B cell (primary cell): Measurements from ENCODE around the gene PHRF1. TPM values are rescaled to one million over a fixed set of nuclear protein-coding genes. Genes with fewer than 3 reads are reported as not detected.
A peak's percentile ranks its signal among the peaks of the same experiment; 100 is the strongest.

Experiments
- ATAC-seq: fragments of 200-7000 bp; cut with Tn5 transposase; one replicate; pipeline ENCODE4 v1.10.0; 2021; ENCODE audit warnings: low read depth, mild to moderate bottlenecking, moderate number of reproducible peaks, moderate library complexity
- CTCF ChIA-PET: fragments of 350-600 bp; sonication (Branson Sonifier 250); formaldehyde crosslinking; loops from one replicate; lab custom pipeline; 2021; ENCODE audit warnings: antibody characterized with exemption, inconsistent platforms; lab: Charles Lee
- POLR2A ChIA-PET: fragments of 350-600 bp; sonication (Branson Sonifier 250); formaldehyde crosslinking; loops from one replicate; lab custom pipeline; 2021; ENCODE audit warnings: antibody characterized with exemption; lab: Charles Lee
- DNase-seq: peaks from one replicate; pipeline ENCODE4 v3.0.0; 2013
- H2AFZ ChIP-seq: 2 replicates; pipeline ENCODE4 v1.6.1; 2012; ENCODE audit warnings: mild to moderate bottlenecking, low read depth, low read length; ENCODE audit not compliant: insufficient read depth, poor library complexity, severe bottlenecking
- H3K27ac ChIP-seq, 2 donors: 1 replicate in 1 of 2; 2 replicates in 1 of 2; pipeline ENCODE4 v1.5.1; 2012 to 2013; ENCODE audit warnings: low read length in 2 of 2, mild to moderate bottlenecking in 2 of 2, moderate library complexity in 1 of 2
- H3K27me3 ChIP-seq, 4 experiments: fragments of 200-600 bp in 1 of 4; sonication (generic) in 1 of 4; replicated peaks in 1 of 4; 1 replicate in 2 of 4; 2 replicates in 2 of 4; pipeline versions ENCODE4 v1.6.1 to v1.7.0; 2013 to 2016; ENCODE audit warnings: low read length in 3 of 4, mild to moderate bottlenecking in 2 of 4, mixed read lengths in 1 of 4, moderate library complexity in 1 of 4; ENCODE audit not compliant: insufficient read depth in 4 of 4, control insufficient read depth in 3 of 4; ENCODE audit errors: control extremely low read depth in 1 of 4
- H3K36me3 ChIP-seq, 2 experiments: replicated peaks in 1 of 2; 1 replicate in 1 of 2; 2 replicates in 1 of 2; pipeline versions ENCODE4 v1.6.1 to v1.7.1; 2013; ENCODE audit warnings: low read length in 1 of 2; ENCODE audit not compliant: insufficient read depth in 2 of 2, control insufficient read depth in 1 of 2; ENCODE audit errors: control extremely low read depth in 1 of 2, extremely low read depth in 1 of 2
- H3K4me1 ChIP-seq, 2 donors: fragments of 200-600 bp in 1 of 2; sonication (generic) in 1 of 2; 1 replicate in 1 of 2; 2 replicates in 1 of 2; pipeline versions ENCODE4 v1.5.1 to v1.6.1; 2013 to 2017; ENCODE audit warnings: low read length in 2 of 2; ENCODE audit not compliant: control insufficient read depth in 2 of 2, insufficient read depth in 2 of 2
- H3K4me2 ChIP-seq: replicated peaks from 2 replicates; pipeline ENCODE3; 2012; ENCODE audit warnings: mild to moderate bottlenecking, low read depth, low read length; ENCODE audit not compliant: poor library complexity, severe bottlenecking
- H3K4me3 ChIP-seq, 5 experiments: fragments of 200-600 bp in 1 of 5; sonication (generic) in 1 of 5; 1 replicate in 3 of 5; 2 replicates in 2 of 5; pipeline versions ENCODE4 v1.5.1 to v1.7.0; 2011 to 2016; ENCODE audit warnings: low read length in 4 of 5, mild to moderate bottlenecking in 4 of 5, low read depth in 2 of 5, control low read depth in 1 of 5, moderate library complexity in 1 of 5; ENCODE audit not compliant: insufficient read depth in 1 of 5; ENCODE audit errors: control extremely low read depth in 1 of 5, extremely low read depth in 1 of 5
- H3K79me2 ChIP-seq: fragments of 200-600 bp; sonication (generic); one replicate; pipeline ENCODE4 v1.6.0; 2016; ENCODE audit warnings: low read length; ENCODE audit not compliant: control insufficient read depth, insufficient read depth
- H3K9ac ChIP-seq: fragments of 200-600 bp; sonication (generic); 2 replicates; pipeline ENCODE4 v1.6.1; 2017; ENCODE audit warnings: mild to moderate bottlenecking, low read length, moderate library complexity
- H3K9me3 ChIP-seq, 3 donors: one replicate each; pipeline versions ENCODE4 v1.6.1 to v1.7.1; 2013; ENCODE audit warnings: low read length in 2 of 3; ENCODE audit not compliant: control insufficient read depth in 2 of 3, insufficient read depth in 1 of 3; ENCODE audit errors: control extremely low read depth in 1 of 3
- H4K20me1 ChIP-seq: 2 replicates; pipeline ENCODE4 v1.6.0; 2012; ENCODE audit warnings: mild to moderate bottlenecking, low read length; ENCODE audit not compliant: insufficient read depth, control insufficient read depth, poor library complexity, severe bottlenecking
- H3K27ac Mint-ChIP-seq: one replicate; pipeline ENCODE4 v1.8.0; 2021; ENCODE audit warnings: mixed read lengths
- H3K27me3 Mint-ChIP-seq: one replicate; pipeline ENCODE4 v1.8.0; 2021; ENCODE audit warnings: mixed read lengths
- H3K4me1 Mint-ChIP-seq: one replicate; pipeline ENCODE4 v1.8.0; 2021; ENCODE audit warnings: mixed read lengths
- H3K4me3 Mint-ChIP-seq: one replicate; pipeline ENCODE4 v1.8.0; 2021; ENCODE audit warnings: mixed read lengths
- H3K9me3 Mint-ChIP-seq: one replicate; pipeline ENCODE4 v1.8.0; 2022; ENCODE audit warnings: mixed read lengths; ENCODE audit not compliant: insufficient read depth
- EZH2 ChIP-seq: IDR thresholded peaks from 2 replicates; pipeline ENCODE4 v1.6.1; 2012; ENCODE audit warnings: borderline replicate concordance, low read depth, mild to moderate bottlenecking, moderate library complexity, low read length; ENCODE audit not compliant: insufficient read depth, poor library complexity, severe bottlenecking
- WGBS: methylation state at CpG from one replicate; pipeline ENCODE4 v1.1.5; 2013; ENCODE audit warnings: missing lambda C conversion rate; ENCODE audit not compliant: insufficient coverage; 5-methylcytosine and 5-hydroxymethylcytosine counted together
- intact Hi-C: fragments of 100-400 bp; cut with micrococcal nuclease; formaldehyde crosslinking; loops from one replicate; pipeline ENCODE4 v1.10.0; 2022
- polyA plus RNA-seq: library from polyadenylated mRNA; depleted of rRNA; stranded (reverse); fragments of >200 nt; gene quantifications from 2 replicates; pipeline ENCODE4 v1.2.3, GENCODE V29; 2012
- total RNA-seq, 2 donors: library from RNA; stranded (reverse); fragments of 120-200 nt in 1 of 2; gene quantifications; 1 replicate in 1 of 2; 2 replicates in 1 of 2; pipeline versions ENCODE4 v1.2.3 to v1.2.4, GENCODE V29; 2013 to 2022
- TF ChIP-seq, protein P1 (sequence below): fragments of 200-600 bp; IDR thresholded peaks from one replicate; pipeline ENCODE4 v1.8.0; 2022; ENCODE audit warnings: antibody characterized with exemption, mild to moderate bottlenecking

PHRF1 gene
- total and polyA plus RNA-seq, 2 donors (not counting 1 experiment from before 2014, with no cell fraction given): 22.3 to 57.9 TPM

DNA sequence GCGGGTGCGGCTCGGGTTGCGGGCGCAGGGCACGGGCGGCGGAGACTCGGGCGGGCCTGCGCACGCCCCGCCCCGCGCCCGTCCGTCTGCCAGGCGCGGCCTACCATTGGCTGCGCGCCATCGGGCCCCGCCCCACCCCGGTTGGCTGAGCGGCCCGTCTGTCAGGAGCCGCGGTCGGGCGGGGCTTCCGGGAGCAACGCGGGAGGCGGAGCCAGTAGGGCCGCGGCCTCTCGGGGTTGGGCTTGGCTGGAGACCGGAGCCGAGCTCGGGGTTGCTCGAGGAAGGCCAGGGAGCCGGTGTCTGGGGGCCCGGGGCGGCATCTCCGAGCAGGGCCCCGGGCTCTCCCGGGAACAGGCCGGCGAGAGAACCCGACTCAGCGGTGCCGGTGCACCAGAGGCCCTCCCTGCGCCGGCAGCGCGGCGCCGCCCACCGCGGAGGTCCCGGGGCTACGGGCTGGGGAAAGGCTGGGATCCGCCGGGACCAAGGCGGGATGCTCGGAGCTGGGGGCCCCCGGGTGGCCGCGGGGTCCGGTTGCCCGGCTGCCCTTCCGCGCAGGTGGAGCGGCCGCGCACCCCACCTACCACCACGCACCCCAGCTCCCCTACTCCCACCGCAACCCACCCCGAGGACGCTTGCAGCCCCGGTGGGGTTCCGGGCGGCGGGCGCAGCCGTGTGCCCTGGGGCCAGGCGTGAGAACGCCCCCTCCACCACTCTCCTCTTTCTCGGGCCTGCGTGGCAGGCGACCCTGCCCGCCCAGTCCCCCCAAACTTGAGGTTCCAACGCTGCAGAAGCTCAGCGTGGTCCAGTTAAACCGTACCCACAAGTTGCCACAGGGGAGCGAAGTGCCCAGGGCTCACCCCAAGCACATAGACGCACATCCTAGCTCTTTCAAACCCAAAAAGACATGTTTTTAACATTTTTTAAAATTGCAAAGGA, 40.5 kb upstream of the PHRF1 start, which contains the start of gene HRAS:
HRAS (minus strand) TSS at position 58 of the 936 bp plus-strand sequence.
- under 1% methylated on average over 97 of the region's 97 CpGs for WGBS
- ChIA-PET CTCF (interaction anchor here (0.6 to 1.8 kb wide), 11 partner anchors 9 to 255 kb away, joined by 3 to 9 read pairs (median 3); partner anchors contain the start of genes IRF7 and PHRF1), POLR2A (interaction anchor here (0.6 to 3.0 kb wide), 21 partner anchors 17 to 329 kb away, joined by 3 to 26 read pairs (median 5); partner anchors contain the start of genes BET1L, DEAF1, IRF7 and PHRF1)
- no peaks in the 10 kb centered on the region for H3K9me3 ChIP-seq
- H3K4me3 ChIP-seq: peak within 1 kb of the TSS; percentile 68 to 80 (median 72)
- H3K4me1 ChIP-seq: peaks cover 17 to 35% of the 10 kb centered on the region in 2 donors
- peaks cover 0 to 25% of the 10 kb centered on the region in 2 experiments for H3K36me3 ChIP-seq
- Mint-ChIP-seq H3K9me3 (no peaks in the 10 kb centered on the region), H3K4me1 (peaks cover 20% of the 10 kb centered on the region), H3K27me3 (no peaks in the 10 kb centered on the region), H3K4me3 (peak within 1 kb of the TSS; percentile 97), H3K27ac (peak within 1 kb of the TSS; percentile 99)
- peaks cover 36% of the 10 kb centered on the region for H4K20me1 ChIP-seq
- peak within 1 kb of the TSS; percentile 99 for H3K4me2 ChIP-seq
- peak within 1 kb of the TSS; percentile 99 for H3K27ac ChIP-seq
- TF ChIP-seq, protein P1, sequence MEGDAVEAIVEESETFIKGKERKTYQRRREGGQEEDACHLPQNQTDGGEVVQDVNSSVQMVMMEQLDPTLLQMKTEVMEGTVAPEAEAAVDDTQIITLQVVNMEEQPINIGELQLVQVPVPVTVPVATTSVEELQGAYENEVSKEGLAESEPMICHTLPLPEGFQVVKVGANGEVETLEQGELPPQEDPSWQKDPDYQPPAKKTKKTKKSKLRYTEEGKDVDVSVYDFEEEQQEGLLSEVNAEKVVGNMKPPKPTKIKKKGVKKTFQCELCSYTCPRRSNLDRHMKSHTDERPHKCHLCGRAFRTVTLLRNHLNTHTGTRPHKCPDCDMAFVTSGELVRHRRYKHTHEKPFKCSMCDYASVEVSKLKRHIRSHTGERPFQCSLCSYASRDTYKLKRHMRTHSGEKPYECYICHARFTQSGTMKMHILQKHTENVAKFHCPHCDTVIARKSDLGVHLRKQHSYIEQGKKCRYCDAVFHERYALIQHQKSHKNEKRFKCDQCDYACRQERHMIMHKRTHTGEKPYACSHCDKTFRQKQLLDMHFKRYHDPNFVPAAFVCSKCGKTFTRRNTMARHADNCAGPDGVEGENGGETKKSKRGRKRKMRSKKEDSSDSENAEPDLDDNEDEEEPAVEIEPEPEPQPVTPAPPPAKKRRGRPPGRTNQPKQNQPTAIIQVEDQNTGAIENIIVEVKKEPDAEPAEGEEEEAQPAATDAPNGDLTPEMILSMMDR: no peak
- no peak for TF ChIP-seq EZH2
- peaks cover 43% of the 10 kb centered on the region for H3K79me2 ChIP-seq
- H3K9ac ChIP-seq: peak within 1 kb of the TSS; percentile 86
- peak within 1 kb of the TSS; percentile 71 for H2AFZ ChIP-seq
- DNase-seq (peak; percentile 96), ATAC-seq (peak; percentile 76)
- intact Hi-C loops: loop anchor here (2.0 to 5.0 kb wide), 5 partner anchors 33 to 772 kb away; partner anchors contain the start of genes BET1L, RIC8A, SLC25A22 and TOLLIP
- H3K27me3 ChIP-seq: no peaks in the 10 kb centered on the region
